Thymus (tissue), 11 donors: Measurements from ENCODE around the gene SESN2. TPM values are rescaled to one million over a fixed set of nuclear protein-coding genes. Genes with fewer than 3 reads are reported as not detected.

Experiments used
- DNase-seq, 9 donors: peaks; one replicate each; pipeline ENCODE4 v3.0.0-alpha.2; 2013; ENCODE audit warnings: low spot score in 9 of 9, low read depth in 6 of 9, missing footprints in 1 of 9
- H3K27ac ChIP-seq, 2 donors: one replicate each; pipeline ENCODE4 v1.5.1; 2013; ENCODE audit warnings: control low read depth in 1 of 2, low read depth in 1 of 2, low read length in 1 of 2, mild to moderate bottlenecking in 1 of 2, moderate library complexity in 1 of 2
- H3K27me3 ChIP-seq, 2 donors: one replicate each; pipeline ENCODE4 v1.5.1; 2013; ENCODE audit warnings: low read length in 1 of 2; ENCODE audit not compliant: control insufficient read depth in 2 of 2, insufficient read depth in 1 of 2
- H3K36me3 ChIP-seq, 2 donors: one replicate each; pipeline ENCODE4 v1.5.1; 2013; ENCODE audit warnings: low read length in 1 of 2, mild to moderate bottlenecking in 1 of 2, moderate library complexity in 1 of 2; ENCODE audit not compliant: control insufficient read depth in 2 of 2, insufficient read depth in 2 of 2
- H3K4me1 ChIP-seq, 2 donors: one replicate each; pipeline ENCODE4 v1.5.1; 2013; ENCODE audit warnings: low read length in 2 of 2; ENCODE audit not compliant: control insufficient read depth in 2 of 2, insufficient read depth in 2 of 2
- H3K4me3 ChIP-seq, 2 donors: one replicate each; pipeline ENCODE4 v1.5.1; 2013; ENCODE audit warnings: low read length in 2 of 2, control low read depth in 1 of 2, mild to moderate bottlenecking in 1 of 2
- H3K9me3 ChIP-seq, 2 donors: one replicate each; pipeline ENCODE4 v1.5.1; 2013; ENCODE audit warnings: low read length in 1 of 2, mild to moderate bottlenecking in 1 of 2; ENCODE audit not compliant: control insufficient read depth in 2 of 2, insufficient read depth in 1 of 2
- WGBS: extraction: QIAGEN DNeasy Blood & Tissue Kit; methylation state at CpG from one replicate; pipeline ENCODE4 v1.1.7; 2013; 5-methylcytosine and 5-hydroxymethylcytosine counted together
- polyA plus RNA-seq: library from polyadenylated mRNA; stranded (reverse); fragments of 200-250 nt; gene quantifications from one replicate; pipeline ENCODE4 v1.2.3, GENCODE V29; 2013
- total RNA-seq: library from RNA; stranded (reverse); fragments of 120-200 nt; gene quantifications from one replicate; pipeline ENCODE4 v1.2.4, GENCODE V29; 2013
- donor health status: healthy.

SESN2 gene
- total and polyA plus RNA-seq, 2 donors = 4.0 to 6.7 TPM

- DNase-seq = no peak
- 79% methylated on average over 6 of the region's 6 CpGs for WGBS
- no peak overlapping the region for H3K4me3 ChIP-seq
- no peaks in the 10 kb centered on the region for H3K36me3 ChIP-seq
- no peak overlapping the region for H3K27ac ChIP-seq
- H3K27me3 ChIP-seq = no peaks in the 10 kb centered on the region
- no peaks in the 10 kb centered on the region for H3K9me3 ChIP-seq
- no peaks in the 10 kb centered on the region for H3K4me1 ChIP-seq
Observed at GRCh38 chr1:28291711-28292110, 32.4 kb downstream of the SESN2 start.

- no peaks in the 10 kb centered on the region for H3K36me3 ChIP-seq
- no peaks in the 10 kb centered on the region for H3K27me3 ChIP-seq
- H3K4me1 ChIP-seq = no peaks in the 10 kb centered on the region
- H3K27ac ChIP-seq = no peak overlapping the region
- WGBS = 98% methylated on average over 2 of the region's 2 CpGs
- DNase-seq = no peak
- no peaks in the 10 kb centered on the region for H3K9me3 ChIP-seq
- H3K4me3 ChIP-seq = no peak overlapping the region
Observed at GRCh38 chr1:28295936-28296335, 36.6 kb downstream of the SESN2 start.

- WGBS = 83% methylated on average over 14 of the region's 14 CpGs
- no peaks in the 10 kb centered on the region for H3K36me3 ChIP-seq
Observed at GRCh38 chr1:28296401-28297261, 37.3 kb downstream of the SESN2 start.

GRCh38 chr1:28297826-28298225, 38.5 kb downstream of the SESN2 start:
- Histone ChIP-seq H3K4me3 (no peak overlapping the region), H3K4me1 (no peaks in the 10 kb centered on the region), H3K27ac (no peak overlapping the region), H3K36me3 (no peaks in the 10 kb centered on the region), H3K27me3 (no peaks in the 10 kb centered on the region), H3K9me3 (no peaks in the 10 kb centered on the region)
- 83% methylated on average over 2 of the region's 2 CpGs for WGBS
- no peak for DNase-seq

More at GRCh38 chr1:28296401-28297261, 37.3 kb downstream of the SESN2 start:
- Histone ChIP-seq H3K4me1 (no peaks in the 10 kb centered on the region), H3K9me3 (no peaks in the 10 kb centered on the region), H3K4me3 (no peak overlapping the region), H3K27ac (no peak overlapping the region), H3K27me3 (no peaks in the 10 kb centered on the region)
- no peak for DNase-seq

- 94% methylated on average over 2 of the region's 2 CpGs for WGBS
- no peaks in the 10 kb centered on the region for H3K9me3 ChIP-seq
- no peak for DNase-seq
Observed at GRCh38 chr1:28298438-28298837, 39.1 kb downstream of the SESN2 start.

GRCh38 chr1:28301368-28302174, 42.3 kb downstream of the SESN2 start:
- H3K36me3 ChIP-seq = no peaks in the 10 kb centered on the region
- no peaks in the 10 kb centered on the region for H3K9me3 ChIP-seq
- no peak overlapping the region for H3K4me3 ChIP-seq
- H3K4me1 ChIP-seq = peaks cover 0 to 4% of the 10 kb centered on the region in 2 donors
- no peak overlapping the region for H3K27ac ChIP-seq
- WGBS = 62% methylated on average over 7 of the region's 7 CpGs
- no peak for DNase-seq
- no peaks in the 10 kb centered on the region for H3K27me3 ChIP-seq

More at GRCh38 chr1:28298438-28298837, 39.1 kb downstream of the SESN2 start:
- no peaks in the 10 kb centered on the region for H3K4me1 ChIP-seq
- no peaks in the 10 kb centered on the region for H3K36me3 ChIP-seq
- H3K27ac ChIP-seq = no peak overlapping the region
- H3K4me3 ChIP-seq = no peak overlapping the region
- H3K27me3 ChIP-seq = no peaks in the 10 kb centered on the region

- Histone ChIP-seq H3K9me3 (no peaks in the 10 kb centered on the region), H3K4me3 (no peak overlapping the region), H3K36me3 (no peaks in the 10 kb centered on the region), H3K4me1 (peaks cover 0 to 6% of the 10 kb centered on the region in 2 donors), H3K27ac (no peak overlapping the region), H3K27me3 (no peaks in the 10 kb centered on the region)
- DNase-seq = no peak
- WGBS = 84% methylated on average over 5 of the region's 5 CpGs
Observed at GRCh38 chr1:28302247-28302646, 42.9 kb downstream of the SESN2 start.

- WGBS = 17% methylated on average over 2 of the region's 2 CpGs
- Histone ChIP-seq H3K4me1 (peaks cover 0 to 6% of the 10 kb centered on the region in 2 donors), H3K27me3 (no peaks in the 10 kb centered on the region), H3K9me3 (peaks cover 0 to 4% of the 10 kb centered on the region in 2 donors), H3K36me3 (no peaks in the 10 kb centered on the region), H3K4me3 (no peak overlapping the region), H3K27ac (peak overlapping the region in 1 of 2 donors; percentile 26)
- peak in 2 of 9 donors; percentile 22 to 49 for DNase-seq
Observed at GRCh38 chr1:28306301-28306949, 47.1 kb downstream of the SESN2 start.
